Adrenal gland (tissue), 12 donors: ENCODE results near the gene TIGAR. TPM values are rescaled to one million over a fixed set of nuclear protein-coding genes. Genes with fewer than 3 reads are reported as not detected.

ENCODE experiments used
- DNase-seq, 7 donors: peaks; one replicate each; pipeline ENCODE4 v3.0.0-alpha.2; 2019 to 2020
- H3K27ac ChIP-seq, 5 donors: fragments of 200-600 bp; sonication (generic) in 4 of 5; 1 replicate in 3 of 5; 2 replicates in 2 of 5; pipeline versions ENCODE4 v1.5.1 to v1.8.0; 2016 to 2020; ENCODE audit warnings: mild to moderate bottlenecking in 1 of 5
- H3K27me3 ChIP-seq: fragments of 200-600 bp; 2 replicates; pipeline ENCODE4 v1.8.0; 2021
- H3K36me3 ChIP-seq, 2 donors: fragments of 200-600 bp; replicated peaks in 1 of 2; 1 replicate in 1 of 2; 2 replicates in 1 of 2; pipeline versions ENCODE4 v1.5.1 to v1.8.0; 2018 to 2022
- H3K4me1 ChIP-seq, 2 donors: fragments of 200-600 bp; replicated peaks in 1 of 2; 1 replicate in 1 of 2; 2 replicates in 1 of 2; pipeline versions ENCODE4 v1.5.1 to v1.8.0; 2018 to 2021
- H3K4me3 ChIP-seq, 4 donors: fragments of 200-600 bp; sonication (generic) in 3 of 4; one replicate each; pipeline ENCODE4 v1.5.1; 2016 to 2018
- H3K9me3 ChIP-seq, 3 donors: fragments of 200-600 bp; sonication (generic) in 1 of 3; replicated peaks in 1 of 3; 1 replicate in 2 of 3; 2 replicates in 1 of 3; pipeline versions ENCODE4 v1.5.1 to v1.8.0; 2016 to 2021
- POLR2A ChIP-seq, 2 donors: fragments of 450-650 bp; IDR thresholded peaks; one replicate each; pipeline ENCODE4 v1.6.1; 2017; ENCODE audit warnings: antibody characterized with exemption in 2 of 2, mild to moderate bottlenecking in 2 of 2, moderate library complexity in 1 of 2
- WGBS, 4 donors: extraction: QIAGEN DNeasy Blood & Tissue Kit in 2 of 4; methylation state at CpG; one replicate each; pipeline versions ENCODE4 v1.1.5 to v1.1.7; 2013 to 2017; 5-methylcytosine and 5-hydroxymethylcytosine counted together
- intact Hi-C, 2 donors: fragments of 100-400 bp; cut with DNase I; formaldehyde crosslinking; loops; one replicate each; pipeline versions ENCODE4 v1.14.1 to v1.15.0; 2022 to 2023
- polyA plus RNA-seq, 3 donors: library from polyadenylated mRNA; stranded (reverse); fragments of 200-250 nt in 2 of 3; fragments of 350-450 nt in 1 of 3; fragmentation: Illumina TruSeq in 1 of 3; extraction: RNeasy Lipid Tissue Mini Kit (QIAGEN cat#74804) in 1 of 3; gene quantifications; one replicate each; pipeline ENCODE4 v1.2.3, GENCODE V29; 2013 to 2014
- total RNA-seq, 9 donors: library from RNA; depleted of rRNA in 4 of 9; stranded (reverse); fragments of >200 nt in 4 of 9; fragments of 120-200 nt in 1 of 9; fragmentation: NEBNext Ultra II Directional in 1 of 9; extraction: Animal tissue kit (Norgen Biotek cat#: 25700) in 1 of 9; gene quantifications; one replicate each; pipeline versions ENCODE4 v1.1.0 to v1.2.4, GENCODE V29; 2013 to 2023
- TF ChIP-seq, protein P1 (sequence below), 6 experiments: fragments of 450-650 bp in 4 of 6; fragments of 200-600 bp in 2 of 6; sonication (generic) in 1 of 6; IDR thresholded peaks; 1 replicate in 5 of 6; 2 replicates in 1 of 6; pipeline versions ENCODE4 v1.5.1 to v1.8.0; 2016 to 2021; ENCODE audit warnings: antibody characterized with exemption in 6 of 6, mild to moderate bottlenecking in 2 of 6, moderate library complexity in 1 of 6
- donor health status: healthy with polysubstance abuse.
- donor health status: Bipolar disorder and iron deficiency.
- donor health status: DM: yes; HTN: yes; CAD: no.
- donor health status: DM: no; HTN: no; CAD: no.
- donor health status: DM: no; HTN: no; CAD: no.
- donor health status: DM: yes; HTN: yes; CAD: no.

TIGAR gene
- total and polyA plus RNA-seq, 12 donors: 2.5 to 28.2 (median 9.5) TPM

- no peaks in the 10 kb centered on the region for H3K9me3 ChIP-seq
- DNase-seq: no peak
- H3K4me3 ChIP-seq: no peak overlapping the region
- intact Hi-C loops: no loop called here
- no peaks in the 10 kb centered on the region for H3K36me3 ChIP-seq
- H3K4me1 ChIP-seq: no peaks in the 10 kb centered on the region
- H3K27ac ChIP-seq: no peak overlapping the region
- H3K27me3 ChIP-seq: no peaks in the 10 kb centered on the region
- 54 to 69% (median 66%) methylated on average over 6 of the region's 6 CpGs for WGBS, 4 donors
- TF ChIP-seq POLR2A (IDR thresholded peaks at IDR 0.05): no peak
- TF ChIP-seq, protein P1, sequence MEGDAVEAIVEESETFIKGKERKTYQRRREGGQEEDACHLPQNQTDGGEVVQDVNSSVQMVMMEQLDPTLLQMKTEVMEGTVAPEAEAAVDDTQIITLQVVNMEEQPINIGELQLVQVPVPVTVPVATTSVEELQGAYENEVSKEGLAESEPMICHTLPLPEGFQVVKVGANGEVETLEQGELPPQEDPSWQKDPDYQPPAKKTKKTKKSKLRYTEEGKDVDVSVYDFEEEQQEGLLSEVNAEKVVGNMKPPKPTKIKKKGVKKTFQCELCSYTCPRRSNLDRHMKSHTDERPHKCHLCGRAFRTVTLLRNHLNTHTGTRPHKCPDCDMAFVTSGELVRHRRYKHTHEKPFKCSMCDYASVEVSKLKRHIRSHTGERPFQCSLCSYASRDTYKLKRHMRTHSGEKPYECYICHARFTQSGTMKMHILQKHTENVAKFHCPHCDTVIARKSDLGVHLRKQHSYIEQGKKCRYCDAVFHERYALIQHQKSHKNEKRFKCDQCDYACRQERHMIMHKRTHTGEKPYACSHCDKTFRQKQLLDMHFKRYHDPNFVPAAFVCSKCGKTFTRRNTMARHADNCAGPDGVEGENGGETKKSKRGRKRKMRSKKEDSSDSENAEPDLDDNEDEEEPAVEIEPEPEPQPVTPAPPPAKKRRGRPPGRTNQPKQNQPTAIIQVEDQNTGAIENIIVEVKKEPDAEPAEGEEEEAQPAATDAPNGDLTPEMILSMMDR (IDR thresholded peaks at IDR 0.05): no peak
Measured at GRCh38 chr12:4375449-4375848, 54.4 kb downstream of the TIGAR start.

DNA sequence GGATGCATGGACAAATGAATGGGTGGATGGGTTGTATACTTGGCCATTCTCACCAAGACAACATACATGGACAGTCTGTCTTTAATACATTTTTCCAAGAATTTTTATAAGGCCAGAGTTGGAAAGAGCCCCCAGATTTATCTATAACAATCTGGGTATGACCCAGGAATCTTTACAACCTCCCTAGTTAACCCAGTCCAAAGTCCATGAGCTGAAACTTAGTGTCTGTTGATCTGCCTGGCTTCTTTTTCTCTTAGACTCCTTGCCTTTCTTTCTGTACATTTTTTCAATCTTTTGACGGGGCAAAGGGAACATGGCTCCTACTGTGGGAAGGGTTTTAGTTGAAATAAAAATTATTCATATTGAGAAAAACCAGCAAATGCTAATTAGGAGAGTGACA, 57.8 kb downstream of the TIGAR start:
- Histone ChIP-seq H3K9me3 (no peaks in the 10 kb centered on the region), H3K27me3 (no peaks in the 10 kb centered on the region), H3K4me1 (no peaks in the 10 kb centered on the region), H3K4me3 (no peak overlapping the region), H3K27ac (no peak overlapping the region), H3K36me3 (no peaks in the 10 kb centered on the region)
- intact Hi-C loops: no loop called here
- TF ChIP-seq, protein P1 (IDR thresholded peaks at IDR 0.05): no peak
- no peak for TF ChIP-seq POLR2A (IDR thresholded peaks at IDR 0.05)
- no peak for DNase-seq
- WGBS, 4 donors: 57 to 69% (median 68%) methylated on average over 1 of the region's 1 CpG

DNA sequence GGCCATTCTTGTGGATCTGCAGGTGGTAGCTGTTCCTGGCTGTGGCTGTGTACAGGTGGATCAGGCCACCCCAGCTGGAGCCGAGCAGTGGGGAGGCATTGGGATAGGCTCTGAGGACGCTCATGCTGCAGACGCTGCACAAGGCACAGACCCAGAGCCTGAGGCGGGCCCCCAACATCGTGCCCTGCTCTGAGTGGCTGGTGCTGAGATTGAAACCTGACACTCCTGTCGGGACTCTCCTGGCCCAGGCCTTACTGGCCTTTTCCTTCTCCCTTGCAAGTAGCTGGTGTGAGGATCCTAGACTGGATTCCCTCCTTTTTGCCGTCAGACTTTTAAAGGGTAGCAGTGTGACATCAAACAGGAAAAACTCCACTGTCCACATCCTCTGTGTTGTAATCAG, 58.4 kb downstream of the TIGAR start, which contains the start of gene FGF23:
Gene FGF23, minus strand, starts transcription at position 308 of the 400 bp plus-strand sequence. Its CDS starts 130 bp downstream, at position 178.
- no peak within 1 kb of the TSS for H3K4me3 ChIP-seq

GRCh38 chr12:4380332-4380731, 59.3 kb downstream of the TIGAR start:
- 61 to 79% (median 68%) methylated on average over 2 to 4 of the region's 4 CpGs for WGBS, 4 donors
- Histone ChIP-seq H3K27me3 (no peaks in the 10 kb centered on the region), H3K36me3 (no peaks in the 10 kb centered on the region), H3K4me1 (no peaks in the 10 kb centered on the region), H3K9me3 (no peaks in the 10 kb centered on the region), H3K4me3 (no peak overlapping the region), H3K27ac (no peak overlapping the region)
- no peak for DNase-seq
- intact Hi-C loops: no loop called here
- TF ChIP-seq, protein P1 (IDR thresholded peaks at IDR 0.05): no peak
- TF ChIP-seq POLR2A (IDR thresholded peaks at IDR 0.05): no peak

More for the DNA sequence above, 58.4 kb downstream of the TIGAR start, which contains the start of gene FGF23:
- Histone ChIP-seq H3K27ac (no peak within 1 kb of the TSS), H3K36me3 (no peaks in the 10 kb centered on the region), H3K9me3 (no peaks in the 10 kb centered on the region), H3K4me1 (no peaks in the 10 kb centered on the region), H3K27me3 (no peaks in the 10 kb centered on the region)
- intact Hi-C loops: no loop called here
- no peak for DNase-seq
- TF ChIP-seq POLR2A (IDR thresholded peaks at IDR 0.05): no peak
- TF ChIP-seq, protein P1 (IDR thresholded peaks at IDR 0.05): no peak
- WGBS, 4 donors: 6 to 15% (median 9%) methylated on average over 5 to 7 of the region's 7 CpGs
